Measurements from ENCODE around the gene HS3ST2. TPM values are rescaled to one million over a fixed set of nuclear protein-coding genes. Genes with fewer than 3 reads are reported as not detected.
"Not testable (repeated sequence)": the region's sequence is repeated elsewhere in the genome, so short reads cannot be mapped to it uniquely, and the experiment has no call there.

The HS3ST2 gene
- total and polyA plus RNA-seq, 3 donors from 2014 or later: 0.87 to 4.4 (median 0.88) TPM

GRCh38 chr16:22816475-22816874, 2.5 kb downstream of the HS3ST2 start:
- WGBS, 2 donors: 75% methylated on average over 4 to 6 of the region's 6 CpGs
- DNase-seq: no peak

DNA sequence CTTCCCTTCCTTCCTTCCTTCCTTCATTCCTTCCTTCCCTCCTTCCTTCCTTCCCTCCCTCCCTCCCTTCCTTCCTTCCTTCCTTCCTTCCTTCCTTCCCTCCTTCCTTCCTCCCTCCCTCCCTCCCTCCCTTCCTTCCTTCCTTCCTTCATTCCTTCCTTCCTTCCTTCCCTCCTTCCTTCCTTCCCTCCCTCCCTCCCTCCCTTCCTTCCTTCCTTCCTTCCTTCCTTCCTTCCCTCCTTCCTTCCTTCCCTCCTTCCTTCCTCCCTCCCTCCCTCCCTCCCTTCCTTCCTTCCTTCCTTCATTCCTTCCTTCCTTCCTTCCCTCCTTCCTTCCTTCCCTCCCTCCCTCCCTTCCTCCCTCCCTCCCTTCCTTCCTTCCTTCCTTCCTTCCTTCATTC, 4.8 kb downstream of the HS3ST2 start:
- H3K9me3 ChIP-seq; H3K36me3 ChIP-seq (ENCODE audit: low read depth, missing control alignments); H3K4me1 ChIP-seq; H3K4me3 ChIP-seq; DNase-seq; H3K27me3 ChIP-seq; H3K27ac ChIP-seq; intact Hi-C loops (cut with DNase I; ENCODE audit: low total_unique reads): not testable (repeated sequence)

More at GRCh38 chr16:22816475-22816874, 2.5 kb downstream of the HS3ST2 start:
- no peak overlapping the region for H3K27ac ChIP-seq
- no peaks in the 10 kb centered on the region for H3K27me3 ChIP-seq
- no peak overlapping the region for H3K4me3 ChIP-seq
- H3K36me3 ChIP-seq (ENCODE audit: low read depth, missing control alignments): no peaks in the 10 kb centered on the region
- intact Hi-C loops (cut with DNase I; ENCODE audit: low total_unique reads): no loop called here
- H3K4me1 ChIP-seq: peaks cover 7% of the 10 kb centered on the region
- TF ChIP-seq POLR2A (IDR thresholded peaks at IDR 0.05): no peak
- TF ChIP-seq, protein P1, sequence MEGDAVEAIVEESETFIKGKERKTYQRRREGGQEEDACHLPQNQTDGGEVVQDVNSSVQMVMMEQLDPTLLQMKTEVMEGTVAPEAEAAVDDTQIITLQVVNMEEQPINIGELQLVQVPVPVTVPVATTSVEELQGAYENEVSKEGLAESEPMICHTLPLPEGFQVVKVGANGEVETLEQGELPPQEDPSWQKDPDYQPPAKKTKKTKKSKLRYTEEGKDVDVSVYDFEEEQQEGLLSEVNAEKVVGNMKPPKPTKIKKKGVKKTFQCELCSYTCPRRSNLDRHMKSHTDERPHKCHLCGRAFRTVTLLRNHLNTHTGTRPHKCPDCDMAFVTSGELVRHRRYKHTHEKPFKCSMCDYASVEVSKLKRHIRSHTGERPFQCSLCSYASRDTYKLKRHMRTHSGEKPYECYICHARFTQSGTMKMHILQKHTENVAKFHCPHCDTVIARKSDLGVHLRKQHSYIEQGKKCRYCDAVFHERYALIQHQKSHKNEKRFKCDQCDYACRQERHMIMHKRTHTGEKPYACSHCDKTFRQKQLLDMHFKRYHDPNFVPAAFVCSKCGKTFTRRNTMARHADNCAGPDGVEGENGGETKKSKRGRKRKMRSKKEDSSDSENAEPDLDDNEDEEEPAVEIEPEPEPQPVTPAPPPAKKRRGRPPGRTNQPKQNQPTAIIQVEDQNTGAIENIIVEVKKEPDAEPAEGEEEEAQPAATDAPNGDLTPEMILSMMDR (IDR thresholded peaks at IDR 0.05): no peak
- H3K9me3 ChIP-seq: no peaks in the 10 kb centered on the region

GRCh38 chr16:22838681-22839080, 24.7 kb downstream of the HS3ST2 start:
- H3K27me3 ChIP-seq: no peaks in the 10 kb centered on the region
- DNase-seq: no peak
- TF ChIP-seq, protein P1 (IDR thresholded peaks at IDR 0.05): no peak
- TF ChIP-seq POLR2A (IDR thresholded peaks at IDR 0.05): no peak
- no peaks in the 10 kb centered on the region for H3K9me3 ChIP-seq
- H3K4me1 ChIP-seq: no peaks in the 10 kb centered on the region
- intact Hi-C loops (cut with DNase I; ENCODE audit: low total_unique reads): no loop called here
- no peaks in the 10 kb centered on the region for H3K36me3 ChIP-seq (ENCODE audit: low read depth, missing control alignments)
- WGBS, 2 donors: 75 to 81% methylated on average over 3 of the region's 3 CpGs
- H3K4me3 ChIP-seq: no peak overlapping the region
- no peak overlapping the region for H3K27ac ChIP-seq

GRCh38 chr16:22842031-22842430, 28.1 kb downstream of the HS3ST2 start:
- H3K4me1 ChIP-seq; intact Hi-C loops (cut with DNase I; ENCODE audit: low total_unique reads); H3K9me3 ChIP-seq; H3K27me3 ChIP-seq; H3K36me3 ChIP-seq (ENCODE audit: low read depth, missing control alignments); H3K27ac ChIP-seq; DNase-seq; H3K4me3 ChIP-seq: not testable (repeated sequence)
- WGBS, 2 donors: 69 to 84% methylated on average over 4 of the region's 4 CpGs

DNA sequence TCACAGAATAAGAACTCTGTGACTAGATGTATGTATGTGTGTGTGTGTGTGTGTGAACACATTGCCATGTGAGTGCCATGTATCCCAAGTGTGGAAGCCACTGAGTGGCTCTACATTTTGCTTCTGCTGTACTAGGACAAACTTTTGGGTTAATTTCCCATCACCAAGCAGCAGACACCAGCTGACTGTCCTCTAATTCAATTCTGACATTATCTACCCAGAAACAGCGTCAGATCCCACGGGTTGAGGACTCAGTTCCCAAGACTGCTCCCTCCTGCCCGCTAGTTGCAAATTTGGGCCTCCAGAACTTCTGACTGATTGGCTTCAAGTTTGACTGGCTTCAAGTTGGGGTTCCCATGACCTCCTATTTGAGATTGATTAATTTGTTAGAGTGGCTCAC, 29.2 kb downstream of the HS3ST2 start:
- intact Hi-C loops (cut with DNase I; ENCODE audit: low total_unique reads): no loop called here
- Histone ChIP-seq H3K9me3 (no peaks in the 10 kb centered on the region), H3K4me3 (no peak overlapping the region), H3K4me1 (no peaks in the 10 kb centered on the region), H3K27me3 (no peaks in the 10 kb centered on the region), H3K36me3 (ENCODE audit: low read depth, missing control alignments) (no peaks in the 10 kb centered on the region), H3K27ac (no peak overlapping the region)
- DNase-seq: no peak
- 72 to 75% methylated on average over 3 of the region's 3 CpGs for WGBS, 2 donors
- TF ChIP-seq, protein P1 (IDR thresholded peaks at IDR 0.05): no peak
- no peak for TF ChIP-seq POLR2A (IDR thresholded peaks at IDR 0.05)

GRCh38 chr16:22843856-22844255, 29.9 kb downstream of the HS3ST2 start:
- DNase-seq: no peak
- H3K27me3 ChIP-seq: no peaks in the 10 kb centered on the region
- no peak overlapping the region for H3K4me3 ChIP-seq
- no peaks in the 10 kb centered on the region for H3K9me3 ChIP-seq
- 82 to 84% methylated on average over 2 of the region's 2 CpGs for WGBS, 2 donors
- TF ChIP-seq POLR2A (IDR thresholded peaks at IDR 0.05): no peak
- TF ChIP-seq, protein P1 (IDR thresholded peaks at IDR 0.05): no peak
- no peaks in the 10 kb centered on the region for H3K36me3 ChIP-seq (ENCODE audit: low read depth, missing control alignments)
- H3K27ac ChIP-seq: no peak overlapping the region
- intact Hi-C loops (cut with DNase I; ENCODE audit: low total_unique reads): no loop called here
- H3K4me1 ChIP-seq: no peaks in the 10 kb centered on the region

Data from testis (tissue), 3 donors.